Renal cortex interstitium (tissue), 11 donors: ENCODE data around the gene RHOG. TPM values are rescaled to one million over a fixed set of nuclear protein-coding genes. Genes with fewer than 3 reads are reported as not detected.

Source experiments
- DNase-seq, 11 donors: peaks; one replicate each; pipeline ENCODE4 v3.0.0-alpha.2; 2013; ENCODE audit warnings: low read depth in 9 of 11, low spot score in 4 of 11; ENCODE audit errors: extremely low read depth in 1 of 11
- polyA plus RNA-seq, 3 donors: library from polyadenylated mRNA; unstranded; fragments of 120-200 nt; gene quantifications; one replicate each; pipeline ENCODE4 v1.2.1, GENCODE V29; 2013; ENCODE audit not compliant: insufficient read length in 3 of 3

RHOG gene
- polyA plus RNA-seq, 3 donors: 21.2 to 30.9 (median 21.4) TPM

DNA sequence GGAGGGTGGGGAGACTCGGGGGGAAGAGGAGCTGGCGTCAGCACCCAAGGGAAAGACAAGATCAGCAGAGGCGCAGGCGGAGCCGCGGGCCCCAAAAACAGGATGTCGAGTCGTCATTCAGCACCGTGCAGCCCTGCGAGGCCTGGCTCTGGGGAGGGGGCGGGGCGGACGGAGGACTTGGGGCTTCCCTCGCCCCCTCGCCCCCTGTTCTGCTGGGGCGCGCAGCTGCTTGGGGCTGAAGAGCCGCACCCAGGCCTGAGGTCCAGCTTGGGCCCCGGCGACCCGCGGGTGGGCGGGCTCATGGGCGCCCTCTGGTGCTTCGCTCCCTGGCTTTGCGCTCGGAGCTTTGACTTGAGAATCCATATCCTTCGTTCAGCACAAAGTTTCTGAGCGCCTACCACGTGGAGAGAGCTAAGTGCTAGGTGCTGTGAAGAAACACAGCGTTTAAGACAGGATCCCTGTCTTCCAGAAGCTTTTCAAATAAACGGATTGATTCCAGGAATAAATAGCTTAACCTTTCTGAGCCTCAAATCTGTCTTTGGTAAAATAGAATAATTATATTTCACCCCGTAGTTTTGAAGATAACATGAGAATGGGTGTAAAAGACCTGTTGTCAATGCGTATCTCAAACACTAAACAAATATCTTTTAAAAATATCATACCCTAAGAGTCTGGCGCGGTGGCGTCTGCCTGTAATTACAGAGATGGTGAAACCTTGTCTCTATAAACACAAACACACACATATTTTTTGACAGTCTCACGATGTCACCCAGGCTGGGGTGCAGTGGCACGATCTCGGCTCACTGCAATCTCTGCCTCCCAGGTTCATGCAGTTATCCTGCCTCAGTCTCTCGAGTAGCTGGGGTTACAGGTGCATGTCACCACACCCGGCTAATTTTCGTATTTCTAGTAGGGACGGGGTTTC, 929 bp upstream of the RHOG start:
- DNase-seq: peak in 7 of 11 donors; percentile 64 to 78 (median 72)

DNA sequence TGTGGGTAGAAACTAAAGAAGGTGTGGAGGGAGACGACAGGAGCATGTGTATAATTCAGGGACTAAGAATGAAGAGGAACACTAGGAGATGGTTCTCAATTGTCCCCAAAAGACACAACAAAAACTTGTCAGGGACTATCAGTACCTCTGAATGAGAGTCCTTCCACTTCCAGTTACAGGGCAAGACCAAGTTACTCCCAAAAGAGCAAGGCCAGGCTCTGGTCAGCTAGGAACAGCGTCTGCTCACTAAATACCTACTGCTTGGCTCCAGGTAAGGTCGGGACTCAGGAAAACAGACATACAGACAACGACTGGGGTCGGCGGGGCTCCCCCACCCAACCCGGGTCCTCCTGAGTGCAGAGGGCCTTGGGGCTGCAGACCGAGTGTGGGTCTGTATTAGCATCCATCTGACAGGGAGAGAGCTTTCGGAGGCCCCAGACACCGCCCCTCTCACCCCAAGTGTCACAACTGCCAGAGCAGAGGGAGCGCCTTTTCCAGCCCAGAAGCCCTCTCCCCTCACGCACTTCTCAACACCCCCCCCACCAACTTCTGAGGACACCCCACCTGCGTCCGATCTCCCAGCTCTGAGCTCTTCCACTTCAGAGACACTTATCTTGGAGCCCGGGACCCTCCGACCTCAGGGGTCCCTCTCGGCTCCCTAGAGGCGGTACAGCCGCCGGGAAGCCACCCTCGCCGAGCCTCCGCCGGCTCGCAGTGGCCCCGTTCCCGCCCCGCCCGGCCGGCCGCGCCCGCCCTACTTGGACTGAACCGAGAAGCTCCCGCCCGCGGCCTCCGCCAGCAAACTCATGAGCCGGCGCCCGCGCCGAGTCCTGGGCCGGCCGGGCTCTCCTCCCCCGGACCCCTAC, 522 bp downstream of the RHOG start:
- DNase-seq: peak in 1 of 11 donors; percentile 56

DNA sequence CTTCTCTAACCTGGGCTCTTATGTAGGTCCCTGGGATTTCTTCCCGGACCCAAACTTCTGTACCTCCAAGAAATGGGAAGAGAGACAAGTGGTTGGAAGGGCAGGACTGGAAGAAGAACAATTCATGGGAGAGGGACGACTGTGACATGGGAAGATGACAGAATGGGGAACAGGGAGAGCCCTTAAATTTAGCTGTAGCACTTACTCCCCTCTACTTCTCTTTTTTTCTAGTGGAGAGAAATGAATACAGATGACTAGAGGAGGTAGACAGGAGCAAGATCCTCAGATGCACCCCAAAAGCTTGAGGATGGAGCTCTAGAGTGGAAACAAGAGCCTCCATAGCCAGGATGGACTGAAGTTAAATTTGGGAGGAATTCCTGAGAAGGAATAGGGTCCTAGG, 2.3 kb downstream of the RHOG start:
- DNase-seq: no peak

DNA sequence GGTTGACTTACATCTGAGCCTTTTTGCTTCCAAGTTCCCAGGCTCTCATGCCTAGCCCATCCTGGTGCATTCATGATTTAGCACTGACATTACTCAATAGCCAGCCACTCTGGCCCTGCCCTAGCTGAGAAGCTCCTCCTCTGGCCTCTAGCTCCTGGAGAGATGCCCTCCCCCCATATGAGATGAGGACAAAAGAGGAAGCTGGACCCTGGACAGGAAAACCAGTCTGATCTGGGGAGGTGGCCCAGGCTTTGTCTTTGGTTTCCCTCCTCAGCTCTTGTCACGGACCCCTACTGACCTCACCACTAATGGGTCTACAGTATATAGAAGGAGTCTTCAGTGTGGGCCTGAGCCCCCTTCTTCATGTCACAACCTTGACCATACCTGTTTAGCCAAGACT, 3.0 kb downstream of the RHOG start:
- no peak for DNase-seq

DNA sequence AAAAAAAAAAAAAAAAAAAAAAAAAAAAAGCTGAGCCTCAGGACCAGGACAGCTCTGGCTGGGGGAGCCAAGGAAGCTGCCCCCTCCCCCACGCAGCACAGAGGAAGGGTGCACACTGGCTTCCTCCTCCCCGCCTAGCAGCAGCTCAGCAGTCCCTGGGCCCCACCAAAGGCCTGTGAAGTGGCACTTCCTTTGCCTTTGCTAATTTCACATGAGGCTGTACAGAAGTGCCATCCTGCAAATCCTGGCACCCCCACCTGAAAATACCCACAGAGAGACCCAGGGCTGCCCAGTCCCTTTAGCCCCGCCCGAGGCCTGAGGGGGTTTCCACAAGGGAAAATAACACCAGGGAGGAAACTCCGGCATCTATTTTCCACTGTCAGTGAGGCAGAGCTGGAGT, 3.9 kb downstream of the RHOG start:
- no peak for DNase-seq

DNA sequence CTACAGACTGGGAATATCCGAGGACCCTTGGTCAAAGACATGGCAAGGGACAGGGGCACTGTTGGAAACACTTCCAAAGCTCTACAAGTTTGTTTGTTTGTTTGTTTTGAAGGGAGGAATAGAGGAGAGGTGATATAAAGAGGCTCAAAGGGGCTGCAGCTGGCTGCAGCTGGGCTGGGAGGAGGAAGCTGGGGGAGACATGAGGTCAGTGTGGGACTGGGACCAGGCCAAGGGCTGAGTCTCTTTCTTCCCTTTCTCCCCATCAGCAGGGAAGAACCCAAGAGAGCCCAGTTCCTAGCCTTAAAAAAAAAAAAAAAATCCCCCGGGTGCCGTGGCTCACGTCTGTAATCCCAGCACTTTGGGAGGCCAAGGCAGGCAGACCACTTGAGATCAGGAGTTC, 5.0 kb downstream of the RHOG start:
- DNase-seq: no peak

DNA sequence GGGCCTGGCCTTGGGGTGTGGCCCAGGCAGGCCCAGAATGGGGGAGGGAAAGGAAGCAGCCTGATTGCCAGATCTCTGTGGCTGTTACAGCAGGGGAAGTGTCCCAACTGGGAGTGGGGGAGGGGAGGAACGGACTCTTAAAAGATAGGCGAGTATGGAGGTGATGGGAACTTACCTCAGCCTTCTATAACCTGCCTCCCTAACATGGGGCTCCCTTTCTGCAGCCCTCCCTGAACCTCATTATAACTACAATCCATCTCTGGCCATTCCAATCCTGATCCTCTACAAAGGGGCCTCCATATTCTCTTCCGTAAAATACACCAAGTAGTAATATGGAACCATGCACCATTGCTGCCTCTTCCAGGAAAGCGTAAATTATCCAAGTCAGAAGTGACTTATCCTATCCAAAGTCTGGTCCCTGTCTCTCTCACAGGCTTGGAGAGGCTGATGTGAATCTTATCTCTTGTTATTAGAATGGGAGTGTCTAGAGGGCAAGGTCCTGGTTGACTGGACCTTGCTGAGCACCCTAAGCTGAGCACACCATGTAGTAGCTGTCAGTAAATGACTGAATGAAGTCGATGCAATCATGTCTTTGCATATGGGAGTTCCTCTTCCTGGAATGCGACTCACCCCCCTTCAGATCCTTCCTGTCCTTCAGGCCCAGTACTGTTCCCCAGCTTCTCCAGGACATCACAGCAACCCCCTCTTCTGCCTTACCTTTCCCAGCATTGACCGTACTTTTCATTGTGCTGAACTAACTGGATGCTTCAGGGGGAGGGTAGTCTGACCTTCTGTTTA, 5.9 kb downstream of the RHOG start:
- no peak for DNase-seq

DNA sequence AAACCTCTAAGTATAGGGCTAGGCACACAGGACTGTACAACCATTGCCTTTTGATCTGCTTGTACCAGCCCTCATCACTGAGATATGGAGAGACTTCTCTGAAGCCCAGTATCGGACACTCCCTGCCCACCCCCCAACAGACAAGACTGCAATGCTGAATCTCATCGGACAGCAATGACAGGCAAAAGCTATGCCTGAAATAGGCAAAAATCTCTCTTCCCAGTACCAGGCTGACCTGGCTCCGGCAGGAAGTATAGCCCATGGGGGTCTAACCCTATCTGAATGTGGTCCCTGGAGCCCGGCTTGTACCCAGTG, 6.5 kb downstream of the RHOG start:
- no peak for DNase-seq

DNA sequence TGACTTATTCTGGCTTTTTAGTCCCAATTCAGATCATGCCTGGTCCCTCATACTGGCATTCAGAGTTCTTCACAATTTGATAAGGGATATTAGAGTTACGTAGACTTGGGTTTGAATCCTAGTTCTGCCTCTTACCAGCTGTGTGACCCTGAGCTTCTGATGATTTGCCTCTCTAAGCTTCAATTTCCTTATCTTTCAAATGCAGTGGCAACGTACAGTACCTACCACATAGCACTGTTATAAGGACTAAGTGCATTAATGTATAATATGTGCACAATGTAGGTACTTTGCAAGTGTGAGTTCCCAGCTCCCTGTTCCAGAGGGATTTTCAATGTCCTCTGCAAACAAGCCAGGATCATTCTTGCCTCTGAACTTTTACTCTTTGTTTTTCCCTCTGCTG, 7.3 kb downstream of the RHOG start:
- DNase-seq: no peak

DNA sequence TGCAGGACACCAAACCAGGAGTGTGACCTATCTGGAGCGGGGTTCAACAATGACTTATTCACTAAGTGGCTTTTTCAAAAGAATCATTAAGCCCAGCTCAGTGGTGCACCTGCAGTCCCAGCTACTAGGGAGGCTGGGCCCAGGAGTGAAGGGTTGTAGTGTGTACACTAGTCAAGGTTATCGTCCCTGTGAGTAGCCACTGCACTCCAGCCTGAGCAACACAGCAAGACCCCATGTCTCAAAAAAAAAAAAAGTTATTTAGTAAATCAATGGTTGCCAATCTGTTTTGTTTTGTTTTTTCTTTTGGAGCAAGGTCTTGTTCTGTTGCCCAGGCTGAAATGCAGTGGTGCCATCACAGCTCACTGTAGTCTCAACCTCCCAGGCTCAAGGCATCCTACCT, 7.9 kb downstream of the RHOG start:
- no peak for DNase-seq

DNA sequence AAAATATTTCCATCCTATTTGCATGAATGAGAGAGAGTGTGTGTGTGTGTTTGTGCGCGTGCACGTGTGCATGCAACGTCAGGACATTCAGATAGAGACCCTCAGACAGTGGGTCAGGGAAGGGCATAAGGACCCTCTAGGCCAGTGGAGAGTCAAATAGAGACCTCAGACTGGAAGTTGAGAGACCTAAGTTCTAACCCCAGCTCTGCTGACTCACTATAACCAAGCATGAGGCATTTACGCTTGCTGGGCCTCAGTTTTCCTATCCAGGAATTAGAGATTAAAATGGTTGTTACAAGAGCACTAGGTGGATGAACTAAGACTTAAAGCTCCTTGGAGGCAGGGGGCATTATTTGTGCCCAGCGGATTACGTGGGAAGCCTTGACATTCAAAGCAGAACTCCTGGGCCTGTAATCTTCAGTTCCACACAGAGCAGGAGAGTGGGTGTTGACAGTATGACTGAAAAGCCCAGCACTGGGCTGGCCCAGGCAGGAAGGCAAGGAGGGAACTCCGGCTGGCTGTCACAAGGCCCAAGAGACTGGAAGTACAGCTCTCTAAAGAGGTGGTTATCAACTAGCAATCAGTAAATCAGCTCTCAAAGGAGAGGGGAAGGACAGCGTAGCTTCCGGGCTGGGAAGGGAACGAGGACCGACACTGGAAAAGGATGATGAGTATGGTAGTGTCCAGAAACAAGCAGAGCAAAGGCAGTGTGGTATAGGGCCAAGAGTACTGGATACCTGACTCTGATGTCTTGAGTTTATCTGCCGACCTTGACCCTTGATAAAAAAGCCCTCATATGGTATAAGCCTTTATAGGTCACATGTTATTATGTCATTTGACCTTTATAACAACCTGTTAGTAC, 9.2 kb downstream of the RHOG start:
- no peak for DNase-seq

DNA sequence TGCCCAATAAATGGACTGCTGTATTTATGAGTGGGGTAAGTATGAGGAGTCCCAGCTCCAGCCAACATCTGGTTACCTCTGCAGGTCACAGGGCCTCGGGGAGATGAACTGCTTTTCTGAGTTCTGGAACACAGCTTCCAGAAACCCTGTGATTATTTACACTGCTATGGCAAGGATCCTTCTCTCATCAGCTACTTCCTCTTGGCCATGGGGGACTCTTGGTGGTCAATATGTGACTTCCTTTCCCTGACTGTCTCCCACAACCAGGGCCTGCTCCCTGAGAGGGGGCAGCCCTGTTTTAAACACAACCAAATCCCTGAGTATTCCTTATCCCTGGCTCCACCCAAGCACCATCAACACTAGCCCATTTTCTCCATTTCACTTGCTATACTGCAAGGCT, 10.0 kb downstream of the RHOG start:
- no peak for DNase-seq

DNA sequence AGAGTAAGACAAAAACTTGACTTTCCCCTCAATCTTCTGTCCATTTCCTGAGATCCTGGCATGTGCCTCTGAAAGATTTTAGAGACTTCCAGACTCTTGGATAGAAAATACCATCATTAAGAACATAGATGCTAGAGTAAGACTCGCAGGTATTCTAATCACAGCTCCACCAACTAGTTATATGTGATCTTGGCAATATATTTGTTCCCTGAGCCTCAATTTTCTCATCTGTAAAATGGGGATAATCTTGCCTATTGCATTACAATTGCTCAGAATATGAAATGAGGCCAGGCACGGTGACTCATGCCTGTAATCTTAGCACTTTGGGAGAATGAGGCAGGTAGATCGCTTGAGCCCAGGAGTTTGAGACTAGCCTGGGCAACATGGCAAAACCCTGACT, 10.7 kb downstream of the RHOG start:
- no peak for DNase-seq

DNA sequence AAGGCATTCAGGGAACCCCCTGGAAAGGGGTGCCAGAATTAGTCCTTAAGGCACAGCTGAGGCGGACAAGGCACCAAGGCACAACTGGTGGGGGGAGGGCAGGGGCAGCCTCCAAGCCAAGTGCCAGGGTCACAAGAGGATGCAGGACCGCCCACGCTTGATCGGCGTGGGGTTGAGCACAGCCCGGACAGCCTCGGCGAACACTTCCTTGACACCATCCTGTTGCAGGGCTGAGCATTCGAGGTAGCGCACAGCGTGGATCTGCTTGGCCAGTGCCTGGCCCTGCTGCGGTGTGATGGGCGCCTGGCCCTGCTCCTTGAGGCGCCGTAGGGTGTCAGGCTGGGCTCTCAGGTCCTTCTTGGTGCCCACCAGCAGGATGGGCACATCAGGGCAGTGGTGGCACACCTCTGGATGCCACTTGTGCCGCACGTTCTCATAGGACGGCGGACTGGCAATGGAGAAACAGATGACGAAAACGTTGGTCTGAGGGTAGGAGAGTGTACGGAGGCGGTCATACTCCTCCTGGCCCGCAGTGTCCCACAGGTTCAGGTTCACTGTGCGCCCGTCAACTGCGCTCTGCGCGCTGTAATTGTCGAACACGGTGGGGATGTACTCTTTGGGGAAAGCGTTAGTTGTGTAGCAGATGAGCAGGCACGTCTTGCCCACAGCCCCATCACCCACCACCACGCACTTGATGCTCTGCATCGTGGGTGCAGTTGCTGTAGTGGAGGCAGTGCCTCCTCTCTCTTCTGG, 13.1 kb downstream of the RHOG start:
- DNase-seq: no peak

DNA sequence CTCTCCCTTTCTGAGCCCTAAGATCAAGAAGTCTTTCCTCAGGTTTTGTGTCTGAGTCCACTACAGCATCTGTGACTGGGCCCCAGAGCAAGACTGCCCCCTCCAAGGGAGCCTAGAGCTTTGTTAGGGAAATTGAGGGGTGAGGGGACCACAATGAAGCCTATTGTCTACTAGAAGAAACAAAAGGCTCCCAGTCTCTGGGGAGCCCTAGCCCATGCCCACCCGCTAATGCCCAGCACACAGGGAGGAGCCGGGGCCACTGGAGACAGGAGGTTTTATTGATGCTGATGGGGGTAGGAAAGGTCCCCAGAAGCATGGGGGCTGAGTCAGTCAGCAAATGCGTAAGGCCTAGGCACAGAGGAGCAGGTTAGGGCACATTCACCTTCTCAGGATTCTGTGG, 14.0 kb downstream of the RHOG start:
- DNase-seq: no peak

DNA sequence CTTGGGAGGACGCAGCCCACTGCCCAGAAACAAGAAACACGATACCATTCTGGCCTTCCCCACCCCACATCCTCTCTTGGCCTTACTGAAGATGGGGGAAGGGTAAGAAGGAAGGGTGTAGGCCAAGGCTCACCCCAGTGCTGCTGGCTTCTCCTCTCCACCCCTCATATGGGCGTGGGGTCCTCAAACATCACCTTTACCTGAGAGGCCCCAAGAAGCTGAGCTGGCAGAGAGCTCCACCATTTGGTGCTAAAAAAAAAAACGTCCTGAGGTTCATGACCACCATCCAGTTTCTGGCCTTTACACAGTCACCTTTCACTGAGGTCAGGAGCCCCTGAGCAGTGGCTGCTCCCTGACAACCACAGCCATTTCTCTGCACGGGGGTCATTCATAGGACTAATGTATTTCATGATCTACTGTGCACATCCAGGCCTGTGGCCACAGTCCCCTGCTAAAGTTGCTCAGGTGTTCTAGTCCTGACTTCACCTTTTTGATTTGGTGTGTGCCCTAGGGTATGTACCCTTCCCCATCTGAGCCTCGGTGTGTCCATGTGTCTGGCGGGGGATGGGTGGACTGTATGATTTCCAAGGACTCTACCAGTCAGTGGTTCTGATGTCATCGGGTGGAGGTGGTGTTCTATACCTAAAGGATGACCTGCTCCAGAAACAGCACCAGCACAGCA, 15.1 kb downstream of the RHOG start:
- no peak for DNase-seq

DNA sequence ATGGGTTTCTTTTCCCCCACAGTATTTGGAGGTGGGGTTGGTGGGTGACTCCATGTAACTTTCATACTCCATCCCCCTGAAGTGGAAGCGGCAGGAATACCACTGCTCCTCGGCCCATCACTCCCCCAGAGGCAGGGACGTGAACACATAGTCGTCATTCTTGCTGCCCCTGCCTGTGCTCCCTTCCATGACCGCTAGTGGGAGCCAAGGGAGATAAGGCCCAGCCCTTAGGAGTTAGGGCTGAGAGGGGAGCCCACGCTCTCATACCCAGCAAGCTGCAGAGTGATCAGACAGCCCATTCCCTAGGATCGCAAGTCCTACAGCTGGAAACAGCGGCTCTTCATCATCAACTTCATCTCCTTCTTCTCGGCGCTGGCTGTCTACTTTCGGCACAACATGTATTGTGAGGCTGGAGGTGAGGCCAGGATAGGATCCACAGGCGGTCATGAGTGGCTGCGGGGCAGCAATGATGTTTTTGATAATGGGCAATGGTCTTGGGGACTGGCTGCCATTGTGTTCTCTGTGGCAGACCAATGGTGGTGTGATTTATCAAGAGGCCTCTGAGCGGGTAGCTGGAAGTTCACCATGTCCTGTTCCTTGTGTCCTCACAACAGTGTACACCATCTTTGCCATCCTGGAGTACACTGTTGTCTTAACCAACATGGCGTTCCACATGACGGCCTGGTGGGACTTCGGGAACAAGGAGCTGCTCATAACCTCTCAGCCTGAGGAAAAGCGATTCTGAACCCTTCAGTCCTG, 15.9 kb downstream of the RHOG start:
- DNase-seq: no peak
